GM12872 (cell line): ENCODE data around the gene DTD1.

Experiments
- CTCF ChIP-seq: IDR thresholded peaks from 3 replicates; pipeline ENCODE4 v1.5.1; 2011; ENCODE audit warnings: low read depth, mild to moderate bottlenecking, low read length, moderate library complexity; ENCODE audit not compliant: insufficient read depth

Gene DTD1

GRCh38 chr20:18721551-18722115 lies 133.8 kb downstream of the DTD1 start:
- TF ChIP-seq CTCF, result no peak

GRCh38 chr20:18722371-18722770 lies 134.5 kb downstream of the DTD1 start:
- no peak for TF ChIP-seq CTCF

- no peak for TF ChIP-seq CTCF
Observed at GRCh38 chr20:18724077-18724476, 136.2 kb downstream of the DTD1 start.

GRCh38 chr20:18724788-18725464 lies 137.1 kb downstream of the DTD1 start:
- no peak for TF ChIP-seq CTCF

- TF ChIP-seq CTCF, result no peak
Observed at GRCh38 chr20:18727032-18727508, 139.2 kb downstream of the DTD1 start.

DNA sequence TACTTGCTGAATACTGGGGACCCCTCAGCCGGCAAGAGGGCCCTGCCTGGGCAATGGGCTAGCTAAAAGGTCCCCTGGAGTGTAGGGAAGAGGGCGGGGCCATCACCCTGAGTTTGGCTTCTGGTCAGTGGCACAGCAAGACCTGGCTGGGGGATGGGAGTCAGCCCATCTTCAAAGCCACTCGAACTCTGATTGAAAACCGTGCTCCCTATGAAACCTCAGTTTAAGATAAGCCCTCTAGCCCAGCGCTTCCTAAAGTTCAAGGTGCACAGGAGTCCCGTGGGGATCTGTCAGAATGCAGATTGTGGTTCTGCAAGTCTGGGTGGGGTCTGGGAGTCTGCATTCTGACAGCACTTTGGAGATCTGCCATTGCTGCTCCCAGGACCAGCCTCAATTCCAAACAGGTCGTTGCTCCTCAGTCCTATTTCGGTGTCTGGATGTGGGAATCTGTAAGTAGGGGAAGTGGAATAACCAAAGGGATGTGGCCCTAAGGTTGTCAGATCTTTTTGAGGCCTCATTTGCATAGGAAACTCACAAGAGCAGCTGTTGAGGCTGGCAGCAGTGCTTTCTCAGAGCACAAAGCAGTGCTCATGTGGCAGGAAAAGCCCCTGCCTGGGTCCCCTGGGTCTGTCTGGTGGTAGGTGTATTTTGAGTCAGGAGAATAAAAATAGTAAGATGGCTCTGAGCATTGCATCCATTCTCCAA lies 140.5 kb downstream of the DTD1 start:
- no peak for TF ChIP-seq CTCF

DNA sequence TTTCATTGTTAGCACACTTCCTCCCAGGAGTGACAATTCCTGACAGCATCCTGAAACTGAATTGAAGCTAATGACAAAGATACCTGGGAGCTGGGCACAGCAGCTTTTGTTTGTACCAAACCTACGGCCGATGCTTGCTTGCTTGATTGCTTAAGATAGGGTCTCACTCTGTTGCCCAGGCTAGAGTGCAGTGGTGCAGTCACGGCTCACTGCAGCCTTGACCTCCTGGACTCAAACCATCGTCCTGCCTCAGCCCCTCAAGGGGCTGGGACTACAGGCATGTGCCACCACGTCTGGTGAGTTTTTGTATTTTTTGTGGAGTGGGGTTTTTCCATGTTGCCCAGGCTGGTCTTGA lies 141.0 kb downstream of the DTD1 start:
- no peak for TF ChIP-seq CTCF
